Skeletal muscle satellite cell (primary cell): ENCODE results near the gene NUP205.
A peak's percentile ranks its signal among the peaks of the same experiment; 100 is the strongest.

Experiments used
- H3K27me3 ChIP-seq: 2 replicates; pipeline ENCODE4 v1.7.0; 2013; ENCODE audit warnings: low read length; ENCODE audit not compliant: control insufficient read depth, insufficient read depth
- H3K36me3 ChIP-seq: 2 replicates; pipeline ENCODE4 v1.7.0; 2013; ENCODE audit warnings: mild to moderate bottlenecking, control low read depth, low read length; ENCODE audit not compliant: insufficient read depth
- H3K4me1 ChIP-seq: 2 replicates; pipeline ENCODE4 v1.7.0; 2013; ENCODE audit warnings: low read length; ENCODE audit not compliant: control insufficient read depth, insufficient read depth
- H3K4me2 ChIP-seq: 2 replicates; pipeline ENCODE4 v1.7.0; 2013; ENCODE audit warnings: mild to moderate bottlenecking, low read length
- H3K4me3 ChIP-seq: 2 replicates; pipeline ENCODE4 v1.7.0; 2013; ENCODE audit warnings: low read length
- H3K9ac ChIP-seq: 2 replicates; pipeline ENCODE4 v1.7.0; 2013; ENCODE audit warnings: mild to moderate bottlenecking, low read depth, low read length, moderate library complexity
- H3K9me3 ChIP-seq: replicated peaks from 2 replicates; pipeline ENCODE4 v1.7.0; 2013; ENCODE audit warnings: mild to moderate bottlenecking, control low read depth, low read length

NUP205 gene

DNA sequence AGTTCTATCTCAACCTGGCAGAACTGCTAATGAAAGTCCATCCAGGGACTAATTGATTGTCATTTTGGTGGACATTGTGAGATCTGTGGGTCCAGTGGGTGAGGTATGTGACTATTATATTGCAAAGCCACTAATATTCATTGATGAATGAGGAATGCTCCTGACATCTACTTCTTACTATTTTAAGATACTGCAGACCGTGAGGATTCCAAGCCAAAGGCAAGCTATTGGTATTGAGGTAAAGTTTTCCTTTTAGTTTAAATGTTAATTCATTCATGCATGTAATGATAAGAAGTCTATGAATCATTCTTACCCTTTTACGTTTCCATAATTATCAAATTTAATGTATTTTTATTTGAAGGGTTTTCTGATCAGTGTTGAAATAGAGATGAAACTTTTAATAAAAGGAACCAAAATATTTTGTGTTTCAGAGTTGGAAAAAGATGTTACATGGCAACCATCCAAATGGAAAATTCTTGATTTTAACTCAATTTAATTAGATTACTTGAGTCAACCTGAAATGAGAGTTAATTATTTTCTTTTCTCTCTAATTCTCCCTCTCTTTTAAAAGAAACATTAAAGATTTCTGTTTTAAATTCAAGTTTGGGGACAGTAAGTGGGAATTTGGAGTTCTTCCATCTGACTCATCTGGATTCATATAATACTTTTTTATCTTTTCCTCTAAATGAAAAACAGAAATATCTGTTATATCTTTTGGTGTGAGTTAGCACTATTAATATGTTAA is 39.6 kb downstream of the NUP205 start:
- no peaks in the 10 kb centered on the region for H3K9me3 ChIP-seq
- no peaks in the 10 kb centered on the region for H3K27me3 ChIP-seq
- H3K4me3 ChIP-seq: no peak overlapping the region
- peaks cover 40% of the 10 kb centered on the region for H3K36me3 ChIP-seq
- H3K4me1 ChIP-seq: peaks cover 9% of the 10 kb centered on the region
- H3K4me2 ChIP-seq: no peak overlapping the region
- no peak overlapping the region for H3K9ac ChIP-seq

GRCh38 chr7:135597926-135598305 is 40.2 kb downstream of the NUP205 start:
- Histone ChIP-seq H3K27me3 (no peaks in the 10 kb centered on the region), H3K4me2 (no peak overlapping the region), H3K36me3 (peaks cover 41% of the 10 kb centered on the region), H3K9ac (no peak overlapping the region), H3K4me3 (no peak overlapping the region), H3K4me1 (peaks cover 9% of the 10 kb centered on the region), H3K9me3 (no peaks in the 10 kb centered on the region)

DNA sequence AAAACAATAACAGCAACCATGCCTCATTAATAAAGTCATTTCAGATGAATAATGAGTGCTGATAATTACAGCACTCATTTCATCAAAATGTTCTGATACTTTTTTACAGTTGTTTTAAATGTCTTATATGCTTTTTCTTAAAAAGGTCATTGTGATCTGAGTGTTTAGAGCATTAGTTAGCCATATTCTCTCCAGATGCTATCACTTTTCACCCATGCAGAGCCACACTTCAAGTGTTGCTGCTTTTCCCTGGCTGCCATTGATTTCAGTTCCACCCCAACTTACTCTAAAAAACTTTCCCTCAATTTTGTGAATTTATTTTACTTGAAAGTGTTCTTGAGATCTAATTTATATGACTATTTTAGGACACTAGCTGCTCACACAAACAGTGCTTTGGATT is 41.8 kb downstream of the NUP205 start:
- Histone ChIP-seq H3K4me1 (peaks cover 9% of the 10 kb centered on the region), H3K27me3 (no peaks in the 10 kb centered on the region), H3K4me3 (no peak overlapping the region), H3K9ac (no peak overlapping the region), H3K36me3 (peaks cover 42% of the 10 kb centered on the region), H3K4me2 (no peak overlapping the region), H3K9me3 (no peaks in the 10 kb centered on the region)

- Histone ChIP-seq H3K36me3 (peaks cover 43% of the 10 kb centered on the region), H3K27me3 (no peaks in the 10 kb centered on the region)
Measured at GRCh38 chr7:135600226-135600625, 42.5 kb downstream of the NUP205 start.

DNA sequence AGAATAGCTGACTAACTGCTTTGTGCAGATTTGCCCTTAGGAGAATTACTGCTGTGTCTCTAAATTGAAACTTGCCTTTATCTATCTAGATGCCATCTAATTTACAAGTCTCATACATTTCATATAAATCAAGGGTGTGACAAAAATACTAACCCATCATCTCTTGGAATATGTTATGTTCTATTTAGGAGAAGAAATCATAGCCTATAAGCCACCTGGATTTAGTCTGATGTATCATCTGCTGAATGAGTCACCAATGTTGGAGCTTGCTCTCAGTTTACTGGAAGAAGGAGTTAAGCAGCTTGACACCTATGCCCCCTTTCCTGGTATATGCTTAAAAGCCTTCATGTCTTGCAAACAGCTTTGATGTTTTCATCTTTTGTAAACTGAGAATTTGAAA is 43.5 kb downstream of the NUP205 start:
- Histone ChIP-seq H3K36me3 (peaks cover 43% of the 10 kb centered on the region), H3K9ac (no peak overlapping the region), H3K4me1 (peaks cover 9% of the 10 kb centered on the region), H3K4me2 (no peak overlapping the region), H3K4me3 (no peak overlapping the region), H3K9me3 (no peaks in the 10 kb centered on the region), H3K27me3 (no peaks in the 10 kb centered on the region)

More at GRCh38 chr7:135600226-135600625, 42.5 kb downstream of the NUP205 start:
- no peak overlapping the region for H3K9ac ChIP-seq
- no peak overlapping the region for H3K4me3 ChIP-seq
- no peaks in the 10 kb centered on the region for H3K9me3 ChIP-seq
- H3K4me2 ChIP-seq: no peak overlapping the region
- peaks cover 9% of the 10 kb centered on the region for H3K4me1 ChIP-seq

- H3K9me3 ChIP-seq: no peaks in the 10 kb centered on the region
Measured at GRCh38 chr7:135602304-135602703, 44.6 kb downstream of the NUP205 start.

GRCh38 chr7:135616136-135616535 is 58.4 kb downstream of the NUP205 start:
- Histone ChIP-seq H3K27me3 (no peaks in the 10 kb centered on the region), H3K9me3 (no peaks in the 10 kb centered on the region), H3K9ac (no peak overlapping the region), H3K4me3 (no peak overlapping the region), H3K36me3 (peaks cover 35% of the 10 kb centered on the region), H3K4me2 (no peak overlapping the region), H3K4me1 (peaks cover 12% of the 10 kb centered on the region)

More at GRCh38 chr7:135602304-135602703, 44.6 kb downstream of the NUP205 start:
- H3K27me3 ChIP-seq: no peaks in the 10 kb centered on the region
- no peak overlapping the region for H3K9ac ChIP-seq
- peaks cover 9% of the 10 kb centered on the region for H3K4me1 ChIP-seq
- H3K4me2 ChIP-seq: no peak overlapping the region
- H3K36me3 ChIP-seq: peaks cover 54% of the 10 kb centered on the region
- no peak overlapping the region for H3K4me3 ChIP-seq

DNA sequence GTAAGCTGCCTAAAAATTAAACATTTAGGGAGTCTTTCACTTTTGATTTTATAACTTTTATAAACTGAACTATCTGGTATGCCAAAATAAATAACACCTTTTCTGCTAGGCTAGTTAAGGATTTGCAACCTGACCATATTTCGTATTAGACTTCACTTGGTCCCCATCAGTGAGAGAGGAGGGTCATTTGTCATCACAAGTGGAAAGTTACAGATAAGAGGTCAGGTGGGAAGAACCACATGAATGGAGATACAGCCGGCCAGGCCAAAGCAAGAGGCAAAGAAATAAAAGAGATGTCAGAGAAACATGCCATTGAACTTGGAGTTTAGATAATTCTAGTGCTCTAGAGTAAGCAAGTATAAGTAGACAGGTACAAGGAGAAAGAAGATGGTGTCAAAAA is 60.1 kb downstream of the NUP205 start:
- H3K36me3 ChIP-seq: peaks cover 39% of the 10 kb centered on the region
- no peaks in the 10 kb centered on the region for H3K27me3 ChIP-seq
- H3K4me2 ChIP-seq: no peak overlapping the region
- no peaks in the 10 kb centered on the region for H3K9me3 ChIP-seq
- H3K9ac ChIP-seq: no peak overlapping the region
- no peak overlapping the region for H3K4me3 ChIP-seq
- peaks cover 16% of the 10 kb centered on the region for H3K4me1 ChIP-seq

DNA sequence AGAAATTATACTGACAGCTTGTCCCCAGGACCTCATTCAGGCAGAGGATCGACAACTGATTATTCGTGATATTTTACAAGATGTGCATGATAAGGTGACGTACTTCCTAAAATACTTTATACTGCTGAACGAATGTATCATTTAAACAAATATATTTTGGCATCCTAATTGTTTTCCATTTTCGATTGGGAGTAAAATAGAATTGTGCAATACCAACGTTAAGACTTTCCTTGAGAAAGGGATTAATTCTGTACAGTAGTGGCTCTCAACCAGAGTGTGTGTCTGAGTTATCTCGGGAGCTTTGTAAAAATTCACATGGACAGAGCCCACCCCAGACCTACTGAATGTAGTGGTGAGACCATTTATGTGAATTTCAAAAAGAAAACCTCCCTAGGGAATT is 60.8 kb downstream of the NUP205 start:
- peaks cover 16% of the 10 kb centered on the region for H3K4me1 ChIP-seq
- no peaks in the 10 kb centered on the region for H3K27me3 ChIP-seq
- no peak overlapping the region for H3K9ac ChIP-seq
- H3K4me2 ChIP-seq: no peak overlapping the region
- H3K9me3 ChIP-seq: no peaks in the 10 kb centered on the region
- H3K4me3 ChIP-seq: no peak overlapping the region
- peaks cover 45% of the 10 kb centered on the region for H3K36me3 ChIP-seq

DNA sequence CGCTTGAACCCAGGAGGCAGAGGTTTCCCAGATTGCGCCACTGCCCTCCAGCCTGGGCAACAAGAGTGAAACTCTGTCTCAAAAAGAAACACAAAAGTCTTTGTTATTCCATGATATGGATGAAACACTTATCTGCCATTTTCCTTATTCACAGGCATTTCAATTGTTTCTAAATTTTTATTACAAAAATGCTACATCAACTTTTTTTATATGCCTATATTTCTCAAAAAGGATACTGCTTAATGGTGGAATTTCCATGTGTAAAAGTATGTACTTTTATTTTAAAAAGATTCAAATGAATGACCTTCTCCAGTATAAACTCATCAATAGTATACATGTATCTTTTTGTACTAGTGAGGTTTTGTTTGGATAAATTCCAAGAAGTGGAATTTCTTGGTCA is 62.7 kb downstream of the NUP205 start:
- peaks cover 16% of the 10 kb centered on the region for H3K4me1 ChIP-seq
- no peak overlapping the region for H3K4me3 ChIP-seq
- H3K4me2 ChIP-seq: no peak overlapping the region
- H3K9me3 ChIP-seq: no peaks in the 10 kb centered on the region
- peak overlapping the region; percentile 53 for H3K9ac ChIP-seq
- peaks cover 53% of the 10 kb centered on the region for H3K36me3 ChIP-seq
- no peaks in the 10 kb centered on the region for H3K27me3 ChIP-seq

GRCh38 chr7:135620980-135621850 is 63.5 kb downstream of the NUP205 start:
- Histone ChIP-seq H3K9me3 (no peaks in the 10 kb centered on the region), H3K4me2 (peak overlapping the region; percentile 67), H3K4me1 (peaks cover 13% of the 10 kb centered on the region), H3K4me3 (no peak overlapping the region), H3K36me3 (peaks cover 52% of the 10 kb centered on the region), H3K9ac (peak overlapping the region; percentile 53), H3K27me3 (no peaks in the 10 kb centered on the region)
